GM12878 (cell line): ENCODE measurements around the gene FIGLA.
"Not testable (repeated sequence)": the region's sequence is repeated elsewhere in the genome, so short reads cannot be mapped to it uniquely, and the experiment has no call there.

Experiments used
- CTCF ChIP-seq, 3 experiments: IDR thresholded peaks in 2 of 3; conservative IDR thresholded peaks in 1 of 3; 2 replicates each; pipeline ENCODE4 v1.5.1; 2011; ENCODE audit warnings: low read depth in 3 of 3, low read length in 3 of 3, mild to moderate bottlenecking in 3 of 3, control low read depth in 2 of 3, moderate library complexity in 2 of 3, inconsistent platforms in 1 of 3, mixed read lengths in 1 of 3; ENCODE audit not compliant: control insufficient read depth in 2 of 3, insufficient read depth in 1 of 3; ENCODE audit errors: extremely low read depth in 1 of 3
- EZH2 ChIP-seq: IDR thresholded peaks from 2 replicates; pipeline ENCODE4 v1.6.1; 2012; ENCODE audit warnings: low read depth, mild to moderate bottlenecking, control low read depth, inconsistent platforms, low read length, borderline replicate concordance; ENCODE audit not compliant: control insufficient read depth
- POLR2AphosphoS5 ChIP-seq: IDR thresholded peaks from 2 replicates; pipeline ENCODE4 v1.6.1; 2011; ENCODE audit warnings: mild to moderate bottlenecking, low read length, inconsistent platforms
- ZBTB33 ChIP-seq: fragments of 450-650 bp; IDR thresholded peaks from 2 replicates; pipeline ENCODE4 v1.6.1; 2017; ENCODE audit warnings: mild to moderate bottlenecking

GRCh38 chr2:70739492-70739891, 51.0 kb downstream of the FIGLA start:
- TF ChIP-seq EZH2; ZBTB33; POLR2AphosphoS5; CTCF (IDR thresholded peaks at IDR 0.05 in 2 of 3, conservative IDR thresholded peaks at IDR 0.05 in 1 of 3; ENCODE audit: control insufficient read depth in 2 of 3, extremely low read depth in 1 of 3, insufficient read depth in 1 of 3, low read depth in 3 of 3, low read length in 3 of 3): not testable (repeated sequence)
